ENCODE results near the gene CDC20.

DNA sequence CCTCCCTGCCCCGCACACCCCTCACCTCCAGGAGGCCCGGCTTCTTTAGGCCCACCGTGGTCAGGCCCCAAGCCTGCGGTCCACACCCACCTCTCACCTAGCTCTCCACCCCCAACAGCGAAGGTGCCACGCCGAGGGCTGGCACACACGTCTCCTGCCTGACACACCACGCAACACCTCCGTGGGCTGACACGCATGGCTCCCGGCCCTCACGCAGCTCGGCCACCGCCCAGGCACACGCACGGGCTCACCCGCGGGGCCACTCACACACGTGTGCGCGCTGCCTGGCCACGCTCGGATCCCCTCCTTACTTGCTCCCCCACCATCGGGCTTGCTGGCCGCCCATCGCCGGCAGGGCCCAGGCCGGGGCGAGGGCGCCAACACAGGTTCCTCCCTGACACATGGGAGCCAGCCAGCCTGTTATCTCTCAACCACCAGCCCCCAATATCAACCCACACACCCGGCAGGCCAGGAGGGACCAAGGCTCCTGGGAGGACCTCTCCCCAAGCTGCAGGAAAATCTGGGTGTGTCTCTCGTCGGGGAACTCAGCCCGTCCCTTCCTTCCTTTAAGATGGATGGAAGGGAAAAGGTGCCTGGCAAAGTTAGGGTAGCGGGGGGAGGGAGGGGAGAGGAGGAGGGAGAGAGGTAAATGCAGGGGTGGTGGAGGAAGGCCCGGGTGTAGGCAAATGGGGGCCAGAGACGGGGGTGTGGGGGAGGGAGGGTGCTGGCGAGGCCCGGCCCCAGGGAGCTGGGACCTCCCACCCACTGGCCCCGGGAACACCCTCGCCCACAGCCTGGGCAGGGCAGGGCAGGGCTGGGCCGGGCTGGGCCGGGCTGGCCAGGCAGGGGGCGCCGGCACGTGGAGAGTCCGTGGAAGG is 8.5 kb downstream of the CDC20 start:
- TF ChIP-seq ELF4 (IDR thresholded peaks at IDR 0.05) (no peak), ZNF384 (IDR thresholded peaks at IDR 0.05) (no peak), NFRKB (IDR thresholded peaks at IDR 0.05) (no peak), TARDBP (IDR thresholded peaks at IDR 0.05) (no peak), SP1 (IDR thresholded peaks at IDR 0.05) (no peak), SUZ12 (IDR thresholded peaks at IDR 0.05) (no peak), BHLHE40 (IDR thresholded peaks at IDR 0.05; ENCODE audit: borderline replicate concordance) (no peak)
